SK-N-SH (cell line): Measurements from ENCODE around the gene ZNF768.

ENCODE experiments used
- CTCF ChIP-seq: fragments of 200-600 bp; sonication (generic); IDR thresholded peaks from 2 replicates; pipeline ENCODE4 v1.6.1; 2017; ENCODE audit warnings: antibody characterized with exemption, mild to moderate bottlenecking, moderate library complexity
- ELF1 ChIP-seq: IDR thresholded peaks from 2 replicates; pipeline ENCODE4 v1.4.0; 2012
- EZH2phosphoT487 ChIP-seq: fragments of 200-600 bp; sonication (generic); IDR thresholded peaks from 2 replicates; pipeline ENCODE4 v1.6.1; 2017; ENCODE audit warnings: low read depth, mixed run types, mild to moderate bottlenecking, antibody characterized with exemption, moderate library complexity, borderline replicate concordance
- FOXJ3 ChIP-seq: sonication (generic); formaldehyde crosslinking; IDR thresholded peaks from 2 replicates; pipeline ENCODE4 v1.5.1; 2020; ENCODE audit warnings: mild to moderate bottlenecking, missing genetic modification reagents
- JUND ChIP-seq: IDR thresholded peaks from 2 replicates; pipeline ENCODE4 v1.4.0; 2012
- NFIC ChIP-seq: IDR thresholded peaks from 2 replicates; pipeline ENCODE4 v1.4.0; 2012; ENCODE audit warnings: borderline replicate concordance
- RAD21 ChIP-seq: IDR thresholded peaks from 2 replicates; pipeline ENCODE4 v1.6.1; 2012; ENCODE audit warnings: mild to moderate bottlenecking, low read length
- REST ChIP-seq: IDR thresholded peaks from 2 replicates; pipeline ENCODE4 v1.6.1; 2012; ENCODE audit warnings: mild to moderate bottlenecking, low read depth, low read length, moderate library complexity
- RFX5 ChIP-seq: IDR thresholded peaks from 2 replicates; pipeline ENCODE4 v1.6.1; 2012; ENCODE audit warnings: mild to moderate bottlenecking, improper control_type of control experiment, low read length
- TCF12 ChIP-seq: IDR thresholded peaks from 2 replicates; pipeline ENCODE4 v1.4.0; 2012
- TEAD4 ChIP-seq: IDR thresholded peaks from 2 replicates; pipeline ENCODE4 v1.4.0; 2012; ENCODE audit warnings: mild to moderate bottlenecking, borderline replicate concordance; ENCODE audit not compliant: insufficient read depth
- YY1 ChIP-seq: IDR thresholded peaks from 2 replicates; pipeline ENCODE4 v1.4.0; 2012; ENCODE audit warnings: low read depth, mild to moderate bottlenecking
- TF ChIP-seq, protein P1 (sequence below): fragments of 150-350 bp; IDR thresholded peaks from 2 replicates; pipeline ENCODE4 v1.6.1; 2017; ENCODE audit warnings: antibody characterized with exemption, low read length, low read depth, borderline replicate concordance

- TF ChIP-seq TEAD4 (no peak), TCF12 (no peak), CTCF (no peak), EZH2phosphoT487 (no peak), NFIC (no peak), REST (no peak), FOXJ3 (CRISPR knock-in tag) (no peak), RAD21 (no peak), ELF1 (no peak), RFX5 (no peak), YY1 (no peak), JUND (no peak)
- TF ChIP-seq, protein P1, sequence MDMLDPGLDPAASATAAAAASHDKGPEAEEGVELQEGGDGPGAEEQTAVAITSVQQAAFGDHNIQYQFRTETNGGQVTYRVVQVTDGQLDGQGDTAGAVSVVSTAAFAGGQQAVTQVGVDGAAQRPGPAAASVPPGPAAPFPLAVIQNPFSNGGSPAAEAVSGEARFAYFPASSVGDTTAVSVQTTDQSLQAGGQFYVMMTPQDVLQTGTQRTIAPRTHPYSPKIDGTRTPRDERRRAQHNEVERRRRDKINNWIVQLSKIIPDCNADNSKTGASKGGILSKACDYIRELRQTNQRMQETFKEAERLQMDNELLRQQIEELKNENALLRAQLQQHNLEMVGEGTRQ, result no peak
Measured at GRCh38 chr16:30565984-30566383, 39.6 kb upstream of the ZNF768 start.
